ENCODE measurements around the gene FOXP3. TPM values are rescaled to one million over a fixed set of nuclear protein-coding genes. Genes with fewer than 3 reads are reported as not detected.

Gene FOXP3
- total RNA-seq, 1 experiment from 2014 or later = 0.42 TPM

DNA sequence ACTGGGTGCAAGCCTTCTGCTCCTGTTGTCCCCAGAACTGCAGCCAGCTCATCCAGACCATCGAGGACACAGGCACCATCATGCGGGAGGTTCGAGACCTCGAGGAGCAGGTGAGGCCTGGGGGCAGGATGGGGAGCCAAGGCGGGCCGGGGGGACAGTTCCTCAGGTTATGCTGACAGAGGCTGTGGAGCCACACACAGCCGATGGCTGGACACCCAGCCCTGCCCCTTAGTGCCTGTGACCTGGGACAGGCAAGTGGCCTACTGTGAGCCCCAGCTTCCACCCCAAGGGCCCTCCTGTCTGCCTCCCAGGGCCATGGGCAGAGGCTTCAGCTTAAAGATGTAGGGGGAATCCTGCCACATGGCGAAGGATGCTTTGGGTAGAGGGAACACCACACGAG is 14.9 kb downstream of the FOXP3 start:
- no peak for TF ChIP-seq TP53 (CRISPR knock-in tag; IDR thresholded peaks at IDR 0.05)
- no peak for TF ChIP-seq OVOL2 (CRISPR knock-in tag; IDR thresholded peaks at IDR 0.05; ENCODE audit: borderline replicate concordance)
- TF ChIP-seq, protein P1, sequence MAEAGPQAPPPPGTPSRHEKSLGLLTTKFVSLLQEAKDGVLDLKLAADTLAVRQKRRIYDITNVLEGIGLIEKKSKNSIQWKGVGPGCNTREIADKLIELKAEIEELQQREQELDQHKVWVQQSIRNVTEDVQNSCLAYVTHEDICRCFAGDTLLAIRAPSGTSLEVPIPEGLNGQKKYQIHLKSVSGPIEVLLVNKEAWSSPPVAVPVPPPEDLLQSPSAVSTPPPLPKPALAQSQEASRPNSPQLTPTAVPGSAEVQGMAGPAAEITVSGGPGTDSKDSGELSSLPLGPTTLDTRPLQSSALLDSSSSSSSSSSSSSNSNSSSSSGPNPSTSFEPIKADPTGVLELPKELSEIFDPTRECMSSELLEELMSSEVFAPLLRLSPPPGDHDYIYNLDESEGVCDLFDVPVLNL (CRISPR knock-in tag; IDR thresholded peaks at IDR 0.05; ENCODE audit: borderline replicate concordance, low read depth) = no peak
- TF ChIP-seq, protein P2, sequence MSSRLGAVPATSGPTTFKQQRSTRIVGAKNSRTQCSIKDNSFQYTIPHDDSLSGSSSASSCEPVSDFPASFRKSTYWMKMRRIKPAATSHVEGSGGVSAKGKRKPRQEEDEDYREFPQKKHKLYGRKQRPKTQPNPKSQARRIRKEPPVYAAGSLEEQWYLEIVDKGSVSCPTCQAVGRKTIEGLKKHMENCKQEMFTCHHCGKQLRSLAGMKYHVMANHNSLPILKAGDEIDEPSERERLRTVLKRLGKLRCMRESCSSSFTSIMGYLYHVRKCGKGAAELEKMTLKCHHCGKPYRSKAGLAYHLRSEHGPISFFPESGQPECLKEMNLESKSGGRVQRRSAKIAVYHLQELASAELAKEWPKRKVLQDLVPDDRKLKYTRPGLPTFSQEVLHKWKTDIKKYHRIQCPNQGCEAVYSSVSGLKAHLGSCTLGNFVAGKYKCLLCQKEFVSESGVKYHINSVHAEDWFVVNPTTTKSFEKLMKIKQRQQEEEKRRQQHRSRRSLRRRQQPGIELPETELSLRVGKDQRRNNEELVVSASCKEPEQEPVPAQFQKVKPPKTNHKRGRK (CRISPR knock-in tag; IDR thresholded peaks at IDR 0.05; ENCODE audit: borderline replicate concordance) = no peak
- TF ChIP-seq, protein P3, sequence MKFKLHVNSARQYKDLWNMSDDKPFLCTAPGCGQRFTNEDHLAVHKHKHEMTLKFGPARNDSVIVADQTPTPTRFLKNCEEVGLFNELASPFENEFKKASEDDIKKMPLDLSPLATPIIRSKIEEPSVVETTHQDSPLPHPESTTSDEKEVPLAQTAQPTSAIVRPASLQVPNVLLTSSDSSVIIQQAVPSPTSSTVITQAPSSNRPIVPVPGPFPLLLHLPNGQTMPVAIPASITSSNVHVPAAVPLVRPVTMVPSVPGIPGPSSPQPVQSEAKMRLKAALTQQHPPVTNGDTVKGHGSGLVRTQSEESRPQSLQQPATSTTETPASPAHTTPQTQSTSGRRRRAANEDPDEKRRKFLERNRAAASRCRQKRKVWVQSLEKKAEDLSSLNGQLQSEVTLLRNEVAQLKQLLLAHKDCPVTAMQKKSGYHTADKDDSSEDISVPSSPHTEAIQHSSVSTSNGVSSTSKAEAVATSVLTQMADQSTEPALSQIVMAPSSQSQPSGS (CRISPR knock-in tag; IDR thresholded peaks at IDR 0.05; ENCODE audit: borderline replicate concordance, low read depth) = no peak
- TF ChIP-seq SMAD3 (CRISPR knock-in tag; IDR thresholded peaks at IDR 0.05; ENCODE audit: borderline replicate concordance) = no peak
- no peak for TF ChIP-seq NR3C1 (CRISPR knock-in tag; conservative IDR thresholded peaks at IDR 0.05; ENCODE audit: low read depth)
- TF ChIP-seq, protein P4, sequence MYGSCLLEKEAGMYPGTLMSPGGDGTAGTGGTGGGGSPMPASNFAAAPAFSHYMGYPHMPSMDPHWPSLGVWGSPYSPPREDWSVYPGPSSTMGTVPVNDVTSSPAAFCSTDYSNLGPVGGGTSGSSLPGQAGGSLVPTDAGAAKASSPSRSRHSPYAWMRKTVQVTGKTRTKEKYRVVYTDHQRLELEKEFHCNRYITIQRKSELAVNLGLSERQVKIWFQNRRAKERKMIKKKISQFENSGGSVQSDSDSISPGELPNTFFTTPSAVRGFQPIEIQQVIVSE (CRISPR knock-in tag; IDR thresholded peaks at IDR 0.05; ENCODE audit: borderline replicate concordance) = no peak
- no peak for TF ChIP-seq SP1 (CRISPR knock-in tag; conservative IDR thresholded peaks at IDR 0.05)
- no peaks in the 10 kb centered on the region for H3K4me1 Mint-ChIP-seq
- H3K36me3 Mint-ChIP-seq = no peaks in the 10 kb centered on the region; the same call in 1 of the 2 replicates
- ChIA-PET CTCF (no interaction called here), POLR2A (no interaction called here)
- DNase-seq (ENCODE audit: low spot score) (no peak), ATAC-seq (no peak)
- no peak overlapping the region for H3K4me3 Mint-ChIP-seq
- no peaks in the 10 kb centered on the region for H3K9me3 Mint-ChIP-seq
- H3K27ac Mint-ChIP-seq = no peak overlapping the region
- no peaks in the 10 kb centered on the region for H3K27me3 Mint-ChIP-seq (ENCODE audit: low read depth)

DNA sequence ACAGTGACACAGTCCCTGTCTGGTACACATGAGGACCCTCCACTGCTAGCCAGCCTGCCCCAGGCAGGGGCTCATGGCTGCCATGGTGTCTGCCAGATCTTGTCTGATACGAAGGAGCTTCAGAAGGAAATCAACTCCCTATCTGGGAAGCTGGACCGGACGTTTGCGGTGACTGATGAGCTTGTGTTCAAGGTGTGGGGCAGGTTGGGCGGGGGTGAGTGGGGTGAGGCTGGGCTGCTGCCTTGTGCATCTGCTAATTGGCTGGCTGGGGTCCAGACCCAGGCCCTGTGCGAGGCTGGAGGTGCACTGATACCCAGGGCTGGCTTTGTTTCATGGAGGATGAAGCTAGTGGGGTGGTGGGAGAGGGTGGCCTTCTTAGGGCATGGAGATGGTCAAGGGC is 15.4 kb downstream of the FOXP3 start:
- POLR2A ChIA-PET = no interaction called here
- CTCF ChIA-PET = no interaction called here

DNA sequence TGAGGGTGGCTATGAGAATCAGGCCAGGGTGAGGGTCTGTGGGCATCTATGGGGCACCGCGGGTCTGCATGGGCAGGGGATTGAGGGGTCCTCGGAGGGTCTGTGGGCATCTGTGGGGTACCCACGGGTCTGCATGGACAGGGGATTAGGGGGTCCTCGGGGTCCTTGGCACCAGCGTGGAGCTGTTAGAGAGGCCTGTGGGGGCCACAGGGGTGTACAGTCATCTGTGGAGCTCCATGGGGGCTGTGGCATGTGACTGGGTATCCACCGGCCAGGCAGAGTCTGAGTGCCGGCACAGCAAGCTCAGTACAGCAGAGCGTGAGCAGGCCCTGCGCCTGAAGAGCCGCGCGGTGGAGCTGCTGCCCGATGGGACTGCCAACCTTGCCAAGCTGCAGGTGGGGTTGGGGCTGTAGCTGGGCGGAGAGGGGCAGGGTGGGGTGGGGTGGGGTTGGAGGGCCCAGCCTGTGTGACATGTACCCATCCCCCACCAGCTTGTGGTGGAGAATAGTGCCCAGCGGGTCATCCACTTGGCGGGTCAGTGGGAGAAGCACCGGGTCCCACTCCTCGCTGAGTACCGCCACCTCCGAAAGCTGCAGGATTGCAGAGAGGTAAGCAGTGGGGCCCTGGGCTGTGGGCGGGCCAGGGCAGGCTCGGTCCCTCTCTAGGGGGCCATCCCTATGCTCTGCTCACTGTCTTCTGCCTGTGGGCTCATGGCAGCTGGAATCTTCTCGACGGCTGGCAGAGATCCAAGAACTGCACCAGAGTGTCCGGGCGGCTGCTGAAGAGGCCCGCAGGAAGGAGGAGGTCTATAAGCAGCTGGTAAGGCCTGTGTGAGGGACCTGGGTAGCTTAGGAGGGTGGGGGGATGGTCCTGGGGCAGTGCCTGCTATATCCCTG is 16.3 kb downstream of the FOXP3 start:
- Mint-ChIP-seq H3K27ac (no peak overlapping the region), H3K27me3 (ENCODE audit: low read depth) (no peaks in the 10 kb centered on the region), H3K36me3 (peaks cover 3% of the 10 kb centered on the region; the same call in 1 of the 2 replicates), H3K4me3 (no peak overlapping the region), H3K4me1 (no peaks in the 10 kb centered on the region), H3K9me3 (no peaks in the 10 kb centered on the region)
- TF ChIP-seq ZNF317 (CRISPR knock-in tag; IDR thresholded peaks at IDR 0.05; ENCODE audit: borderline replicate concordance, low read depth) (no peak), KAT7 (CRISPR knock-in tag; IDR thresholded peaks at IDR 0.05; ENCODE audit: borderline replicate concordance) (no peak), TCF7 (CRISPR knock-in tag; IDR thresholded peaks at IDR 0.05; ENCODE audit: low read depth) (no peak), NR3C1 (CRISPR knock-in tag; conservative IDR thresholded peaks at IDR 0.05; ENCODE audit: low read depth) (no peak), NFE2L1 (CRISPR knock-in tag; IDR thresholded peaks at IDR 0.05) (no peak), NR2C2 (CRISPR knock-in tag; IDR thresholded peaks at IDR 0.05) (no peak), ESRRA (CRISPR knock-in tag; IDR thresholded peaks at IDR 0.05; ENCODE audit: borderline replicate concordance) (no peak)
- TF ChIP-seq, protein P5, sequence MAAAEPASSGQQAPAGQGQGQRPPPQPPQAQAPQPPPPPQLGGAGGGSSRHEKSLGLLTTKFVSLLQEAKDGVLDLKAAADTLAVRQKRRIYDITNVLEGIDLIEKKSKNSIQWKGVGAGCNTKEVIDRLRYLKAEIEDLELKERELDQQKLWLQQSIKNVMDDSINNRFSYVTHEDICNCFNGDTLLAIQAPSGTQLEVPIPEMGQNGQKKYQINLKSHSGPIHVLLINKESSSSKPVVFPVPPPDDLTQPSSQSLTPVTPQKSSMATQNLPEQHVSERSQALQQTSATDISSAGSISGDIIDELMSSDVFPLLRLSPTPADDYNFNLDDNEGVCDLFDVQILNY (CRISPR knock-in tag; IDR thresholded peaks at IDR 0.05) = no peak
- ChIA-PET CTCF (no interaction called here), POLR2A (no interaction called here)
- no peak for DNase-seq (ENCODE audit: low spot score)
- ATAC-seq = no peak

More for the DNA sequence above, 15.4 kb downstream of the FOXP3 start:
- DNase-seq (ENCODE audit: low spot score) (no peak), ATAC-seq (no peak)
- no peak overlapping the region for H3K27ac Mint-ChIP-seq
- no peak for TF ChIP-seq ZBTB21 (CRISPR knock-in tag; IDR thresholded peaks at IDR 0.05; ENCODE audit: borderline replicate concordance)
- TF ChIP-seq, protein P6, sequence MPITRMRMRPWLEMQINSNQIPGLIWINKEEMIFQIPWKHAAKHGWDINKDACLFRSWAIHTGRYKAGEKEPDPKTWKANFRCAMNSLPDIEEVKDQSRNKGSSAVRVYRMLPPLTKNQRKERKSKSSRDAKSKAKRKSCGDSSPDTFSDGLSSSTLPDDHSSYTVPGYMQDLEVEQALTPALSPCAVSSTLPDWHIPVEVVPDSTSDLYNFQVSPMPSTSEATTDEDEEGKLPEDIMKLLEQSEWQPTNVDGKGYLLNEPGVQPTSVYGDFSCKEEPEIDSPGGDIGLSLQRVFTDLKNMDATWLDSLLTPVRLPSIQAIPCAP (CRISPR knock-in tag; IDR thresholded peaks at IDR 0.05) = no peak
- no peak for TF ChIP-seq PRRX2 (CRISPR knock-in tag; IDR thresholded peaks at IDR 0.05)
- TF ChIP-seq ZNF317 (CRISPR knock-in tag; IDR thresholded peaks at IDR 0.05; ENCODE audit: borderline replicate concordance, low read depth) = no peak
- no peak for TF ChIP-seq ZNF263 (CRISPR knock-in tag; IDR thresholded peaks at IDR 0.05; ENCODE audit: low read depth)
- TF ChIP-seq, protein P7, sequence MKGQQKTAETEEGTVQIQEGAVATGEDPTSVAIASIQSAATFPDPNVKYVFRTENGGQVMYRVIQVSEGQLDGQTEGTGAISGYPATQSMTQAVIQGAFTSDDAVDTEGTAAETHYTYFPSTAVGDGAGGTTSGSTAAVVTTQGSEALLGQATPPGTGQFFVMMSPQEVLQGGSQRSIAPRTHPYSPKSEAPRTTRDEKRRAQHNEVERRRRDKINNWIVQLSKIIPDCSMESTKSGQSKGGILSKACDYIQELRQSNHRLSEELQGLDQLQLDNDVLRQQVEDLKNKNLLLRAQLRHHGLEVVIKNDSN (CRISPR knock-in tag; IDR thresholded peaks at IDR 0.05) = no peak
- TF ChIP-seq EMX1 (CRISPR knock-in tag; IDR thresholded peaks at IDR 0.05) = no peak
- no peaks in the 10 kb centered on the region for H3K9me3 Mint-ChIP-seq
- H3K4me1 Mint-ChIP-seq = no peaks in the 10 kb centered on the region
- H3K36me3 Mint-ChIP-seq = peaks cover 1% of the 10 kb centered on the region; the same call in 1 of the 2 replicates
- H3K27me3 Mint-ChIP-seq (ENCODE audit: low read depth) = no peaks in the 10 kb centered on the region
- no peak overlapping the region for H3K4me3 Mint-ChIP-seq

All from WTC11 (cell line).